GM10248 (cell line): ENCODE data around the gene USP8.
"Not testable (repeated sequence)": the region's sequence is repeated elsewhere in the genome, so short reads cannot be mapped to it uniquely, and the experiment has no call there.

Experiments
- CTCF ChIA-PET: fragments of 300-600 bp; sonication (Branson Sonifier 250); formaldehyde crosslinking; extraction: SDS; loops from one replicate; lab custom pipeline; 2021; ENCODE audit warnings: antibody characterized with exemption; lab: Yijun Ruan, JAX
- POLR2A ChIA-PET: fragments of 350-650 bp; sonication (Branson Sonifier 250); formaldehyde crosslinking; extraction: SDS; loops from one replicate; lab custom pipeline; 2020; ENCODE audit warnings: antibody characterized with exemption; lab: Yijun Ruan, JAX
- DNase-seq: peaks from one replicate; pipeline ENCODE4 v3.0.0; 2012; ENCODE audit errors: extremely low spot score
- TF ChIP-seq, protein P1 (sequence below): IDR thresholded peaks from 2 replicates; pipeline ENCODE4 v1.5.1; 2012; ENCODE audit warnings: mild to moderate bottlenecking, low read depth; ENCODE audit errors: extremely low read depth, missing control alignments, control extremely low read depth

Gene USP8

DNA sequence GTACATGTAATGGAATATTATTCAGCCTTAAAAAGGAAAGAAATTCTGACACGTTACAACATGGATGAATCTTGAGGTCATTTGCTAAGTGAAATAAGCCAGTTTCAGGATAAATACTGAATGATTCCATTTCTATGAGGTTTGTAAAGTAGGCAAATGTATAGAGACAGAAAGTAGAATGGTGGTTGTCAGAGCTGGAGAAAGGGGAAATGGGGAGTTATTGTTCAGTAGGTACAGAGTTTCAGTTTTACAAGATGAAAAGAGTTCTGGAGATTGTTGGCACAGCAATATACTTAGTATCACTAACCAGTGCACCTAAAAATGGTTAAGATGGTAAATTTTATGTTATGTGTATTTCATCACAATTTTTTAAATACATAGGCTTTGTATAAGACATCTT, 60.6 kb downstream of the USP8 start:
- TF ChIP-seq, protein P1, sequence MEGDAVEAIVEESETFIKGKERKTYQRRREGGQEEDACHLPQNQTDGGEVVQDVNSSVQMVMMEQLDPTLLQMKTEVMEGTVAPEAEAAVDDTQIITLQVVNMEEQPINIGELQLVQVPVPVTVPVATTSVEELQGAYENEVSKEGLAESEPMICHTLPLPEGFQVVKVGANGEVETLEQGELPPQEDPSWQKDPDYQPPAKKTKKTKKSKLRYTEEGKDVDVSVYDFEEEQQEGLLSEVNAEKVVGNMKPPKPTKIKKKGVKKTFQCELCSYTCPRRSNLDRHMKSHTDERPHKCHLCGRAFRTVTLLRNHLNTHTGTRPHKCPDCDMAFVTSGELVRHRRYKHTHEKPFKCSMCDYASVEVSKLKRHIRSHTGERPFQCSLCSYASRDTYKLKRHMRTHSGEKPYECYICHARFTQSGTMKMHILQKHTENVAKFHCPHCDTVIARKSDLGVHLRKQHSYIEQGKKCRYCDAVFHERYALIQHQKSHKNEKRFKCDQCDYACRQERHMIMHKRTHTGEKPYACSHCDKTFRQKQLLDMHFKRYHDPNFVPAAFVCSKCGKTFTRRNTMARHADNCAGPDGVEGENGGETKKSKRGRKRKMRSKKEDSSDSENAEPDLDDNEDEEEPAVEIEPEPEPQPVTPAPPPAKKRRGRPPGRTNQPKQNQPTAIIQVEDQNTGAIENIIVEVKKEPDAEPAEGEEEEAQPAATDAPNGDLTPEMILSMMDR: no peak
- POLR2A ChIA-PET: no interaction called here
- CTCF ChIA-PET: no interaction called here
- DNase-seq: no peak

DNA sequence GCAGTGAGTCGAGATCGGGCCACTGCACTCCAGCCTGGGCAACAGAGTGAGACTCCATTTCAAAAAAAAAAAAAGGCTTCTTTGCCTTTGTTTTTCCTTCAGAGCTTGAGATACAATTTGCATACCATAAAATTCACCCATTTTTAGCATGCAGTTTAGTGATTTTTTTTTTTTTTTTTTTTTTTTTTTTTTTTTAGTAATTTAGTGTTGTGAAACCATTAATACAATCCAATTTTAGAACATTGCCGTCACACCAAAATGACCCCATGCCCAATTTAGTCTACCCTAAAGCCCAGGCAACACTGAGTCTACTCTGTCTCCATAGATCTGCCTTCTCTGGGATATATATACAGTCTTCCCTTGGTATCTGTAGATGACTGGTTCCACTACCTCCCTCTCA, 61.2 kb downstream of the USP8 start:
- CTCF ChIA-PET: no interaction called here
- DNase-seq: no peak
- TF ChIP-seq, protein P1: no peak
- POLR2A ChIA-PET: interaction anchor here (0.6 kb wide), 1 partner anchor 19 kb away, joined by 3 read pairs; no protein-coding TSS in a partner anchor

DNA sequence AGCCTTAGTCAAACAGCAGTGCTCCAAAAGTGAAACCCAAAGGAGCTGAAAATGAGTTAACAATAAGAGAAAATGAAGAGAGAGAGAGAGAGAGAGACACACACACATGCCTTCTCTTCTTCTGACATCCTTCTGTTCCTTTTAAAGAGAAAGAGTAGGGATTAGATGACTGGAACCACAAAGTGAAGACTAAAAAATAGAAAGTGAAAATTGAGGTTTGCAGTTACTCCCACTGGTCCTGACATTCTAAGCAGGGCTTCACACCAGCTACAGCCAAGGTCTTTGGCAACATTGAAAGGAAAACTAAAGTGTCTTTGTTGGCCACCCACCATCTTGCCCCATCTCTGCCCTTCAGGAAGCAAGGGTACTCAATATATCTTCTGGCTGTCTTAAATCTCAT, 63.1 kb downstream of the USP8 start:
- ChIA-PET POLR2A (no interaction called here), CTCF (no interaction called here)
- peak; percentile 25 for DNase-seq
- TF ChIP-seq, protein P1: no peak

DNA sequence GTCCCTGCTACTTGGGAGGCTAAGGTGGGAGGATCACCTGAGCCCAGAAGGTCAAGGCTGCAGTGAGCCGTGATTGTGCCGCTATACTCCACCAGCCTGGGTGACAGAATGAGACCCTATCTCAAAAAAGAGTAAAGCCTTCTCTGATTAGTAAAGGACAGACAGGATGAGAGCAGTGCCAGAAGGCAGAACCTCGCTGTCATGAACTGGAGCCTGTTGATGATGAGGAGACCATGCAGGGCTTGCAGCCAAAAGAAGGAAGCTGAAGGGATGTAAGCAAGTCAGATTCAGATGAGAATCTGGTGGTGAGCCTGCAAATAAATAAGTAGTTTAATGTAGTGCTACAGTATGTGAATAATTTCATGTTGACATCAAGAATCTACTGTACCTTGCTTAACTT, 69.4 kb downstream of the USP8 start:
- TF ChIP-seq, protein P1: no peak
- no peak for DNase-seq
- ChIA-PET CTCF (no interaction called here), POLR2A (no interaction called here)

DNA sequence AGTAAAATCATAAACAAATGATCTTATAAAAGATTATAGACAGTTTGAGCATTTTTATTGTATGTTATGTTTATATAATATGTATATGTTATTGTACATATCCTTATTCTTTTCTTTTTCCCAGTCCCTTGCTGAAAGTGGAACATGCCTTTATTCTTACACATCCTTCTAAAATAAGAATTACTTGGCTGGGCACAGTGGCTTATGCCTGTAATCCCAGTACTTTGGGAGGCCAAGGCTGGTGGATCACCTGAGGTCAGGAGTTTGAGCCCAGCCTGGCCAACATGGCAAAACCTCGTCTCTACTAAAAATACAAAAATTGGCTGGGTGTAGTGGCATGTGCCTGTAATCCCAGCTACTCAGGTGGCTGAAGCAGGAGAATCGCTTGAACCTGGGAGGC, 70.3 kb downstream of the USP8 start:
- DNase-seq, CTCF ChIA-PET, POLR2A ChIA-PET: not testable (repeated sequence)

DNA sequence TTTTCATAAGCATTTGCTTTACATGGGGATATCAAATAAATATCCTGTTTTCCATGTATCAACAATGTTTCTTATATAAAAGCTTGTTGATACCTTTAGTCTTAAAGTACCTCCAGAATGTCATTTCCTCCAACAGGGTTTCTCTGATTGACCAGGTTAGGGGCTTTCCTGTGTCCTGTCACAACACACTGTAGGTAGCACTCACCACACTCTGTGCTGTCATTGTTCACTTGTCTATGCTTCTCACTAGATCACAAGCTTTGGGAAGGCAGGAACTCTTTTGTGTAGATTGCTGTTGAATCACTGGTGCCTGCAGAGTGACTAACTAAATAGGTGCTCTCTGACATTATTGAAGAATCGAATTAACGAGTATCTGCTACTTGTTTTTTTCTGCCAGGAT, 72.5 kb downstream of the USP8 start:
- CTCF ChIA-PET: interaction anchor here (0.8 kb wide), 1 partner anchor 10 kb away, joined by 3 read pairs; no protein-coding TSS in a partner anchor
- POLR2A ChIA-PET: no interaction called here
- DNase-seq: no peak
- TF ChIP-seq, protein P1: no peak

DNA sequence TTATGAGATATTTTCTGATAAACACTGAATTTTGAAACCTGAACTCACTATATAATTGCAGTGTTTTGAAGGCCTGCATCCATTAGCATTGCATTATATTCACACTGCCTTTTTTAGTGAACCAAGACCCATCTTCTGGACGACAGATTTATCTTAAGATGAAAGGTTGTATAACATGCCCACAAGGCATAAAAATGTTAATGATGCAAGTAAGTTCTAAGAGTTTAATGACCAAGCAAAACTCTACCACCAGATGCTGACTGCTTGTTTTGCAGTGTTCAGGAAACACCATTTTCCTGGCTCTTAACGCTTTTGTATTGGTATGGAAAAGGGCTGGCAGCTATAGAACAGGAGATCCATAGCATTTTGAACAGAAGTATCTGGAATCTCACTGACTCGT, 76.1 kb downstream of the USP8 start:
- ChIA-PET CTCF (interaction anchor here (1.2 kb wide), 1 partner anchor 51 kb away, joined by 3 read pairs; no protein-coding TSS in a partner anchor), POLR2A (no interaction called here)
- no peak for DNase-seq
- TF ChIP-seq, protein P1: no peak
